ENCODE data around the gene GPR27.
A peak's percentile ranks its signal among the peaks of the same experiment; 100 is the strongest.

GPR27 gene

DNA sequence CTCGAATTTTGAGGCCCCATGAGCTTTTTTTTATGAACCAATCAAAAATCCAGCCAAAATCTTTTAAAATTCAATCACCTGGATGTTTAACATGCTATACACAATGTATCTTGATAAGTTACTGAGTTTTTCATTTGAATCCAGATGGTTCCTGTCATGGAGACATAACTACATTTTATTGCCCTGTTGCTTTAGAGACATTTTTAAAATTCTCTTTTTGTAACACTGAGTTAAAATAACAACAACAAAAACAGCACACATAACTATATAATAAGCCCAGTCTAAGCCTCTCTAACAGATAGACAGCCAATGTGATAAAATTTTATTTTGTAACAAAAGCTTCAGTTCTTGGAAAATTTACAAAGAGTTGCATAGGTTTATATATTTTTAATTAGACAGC lies 29.5 kb downstream of the GPR27 start:
- no peak for DNase-seq (ENCODE audit: low spot score in 2 of 2)
- H3K27me3 Mint-ChIP-seq = peaks cover 92% of the 10 kb centered on the region
- H3K9me3 Mint-ChIP-seq = no peaks in the 10 kb centered on the region
- peaks cover 26% of the 10 kb centered on the region for H3K4me1 Mint-ChIP-seq
- H3K27ac Mint-ChIP-seq (ENCODE audit: low read depth) = no peak overlapping the region
- H3K36me3 Mint-ChIP-seq (ENCODE audit: insufficient read depth) = no peaks in the 10 kb centered on the region
- H3K4me3 Mint-ChIP-seq = no peak overlapping the region
- ATAC-seq (replicated peaks; ENCODE audit: extremely low read depth, poor library complexity, severe bottlenecking) = no peak

DNA sequence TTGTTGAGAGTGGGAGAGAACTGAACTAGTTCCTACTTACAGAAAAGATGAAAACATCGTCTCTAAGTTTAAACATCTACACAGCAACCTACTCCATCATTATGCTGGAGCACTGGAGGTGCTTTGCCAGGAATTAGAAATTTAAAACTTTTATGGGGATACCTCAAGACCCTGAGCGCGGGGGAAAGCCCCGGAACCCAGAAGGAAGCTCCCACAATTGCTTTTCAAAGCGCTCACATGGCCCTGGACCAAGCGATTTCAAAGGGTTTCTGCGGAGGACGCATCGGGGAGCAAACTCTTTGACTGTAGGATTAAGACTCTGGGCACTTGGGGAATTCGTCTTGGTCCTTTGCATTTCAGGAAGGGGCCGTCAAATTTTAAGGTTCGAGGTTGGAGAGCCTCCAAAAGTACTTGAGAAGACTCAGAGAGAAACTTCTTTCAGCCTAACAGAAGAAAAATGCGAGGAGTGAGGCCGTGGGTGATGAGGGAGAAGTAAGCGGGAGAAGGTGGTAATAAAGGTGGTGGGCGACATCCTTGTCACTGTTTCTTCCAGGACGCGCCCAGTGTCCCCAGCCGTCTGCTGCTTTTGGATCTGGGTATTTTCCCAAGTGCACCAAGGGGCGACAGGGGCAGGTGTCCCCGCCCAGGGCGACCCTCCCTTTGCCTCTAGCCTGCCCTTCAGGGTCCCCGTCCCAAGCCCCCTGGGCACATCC lies 30.7 kb downstream of the GPR27 start:
- H3K27me3 Mint-ChIP-seq = peaks cover 84% of the 10 kb centered on the region
- ATAC-seq (replicated peaks; ENCODE audit: extremely low read depth, poor library complexity, severe bottlenecking) (no peak), DNase-seq (ENCODE audit: low spot score in 2 of 2) (no peak)
- H3K4me3 Mint-ChIP-seq = peak overlapping the region; percentile 65
- H3K36me3 Mint-ChIP-seq (ENCODE audit: insufficient read depth) = no peaks in the 10 kb centered on the region
- peaks cover 25% of the 10 kb centered on the region for H3K4me1 Mint-ChIP-seq
- H3K27ac Mint-ChIP-seq (ENCODE audit: low read depth) = no peak overlapping the region
- no peaks in the 10 kb centered on the region for H3K9me3 Mint-ChIP-seq

DNA sequence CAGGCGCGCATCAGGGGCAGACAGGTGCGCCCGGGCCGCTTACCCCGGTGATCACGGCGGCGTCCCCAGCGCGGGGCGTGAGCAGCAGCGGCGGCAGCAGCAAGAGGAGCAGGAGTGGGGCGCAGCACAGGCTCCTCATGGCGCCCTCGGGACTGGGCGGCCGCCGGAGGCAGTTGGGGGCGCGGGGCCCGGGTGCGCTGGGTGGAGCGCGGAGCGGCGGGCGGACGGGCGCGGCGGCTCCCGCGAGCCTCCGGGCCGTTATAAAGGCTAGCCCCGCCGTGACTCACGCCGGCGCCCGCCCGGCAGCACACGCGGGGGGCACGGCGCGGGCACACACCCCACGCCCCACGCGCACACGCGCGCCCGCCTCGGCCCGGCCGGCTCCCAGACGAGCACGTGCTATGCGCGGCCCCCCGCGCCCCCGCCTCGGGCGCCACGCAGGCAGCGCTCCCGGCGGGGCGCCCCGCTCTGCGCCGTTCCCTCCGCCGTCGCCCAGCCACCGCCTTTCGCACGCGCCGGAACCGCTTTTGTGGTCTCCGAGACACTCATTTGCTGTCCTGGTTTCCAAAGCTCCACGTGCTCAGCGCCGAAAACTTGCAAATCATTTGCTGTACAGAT lies 31.4 kb downstream of the GPR27 start, which contains the start of gene PROK2:
TSS of gene PROK2 (minus strand) at position 235 of the 618 bp plus-strand sequence. CDS start at position 139, 96 bp downstream.
- peaks cover 77% of the 10 kb centered on the region for H3K27me3 Mint-ChIP-seq
- peak within 1 kb of the TSS; percentile 65 for H3K4me3 Mint-ChIP-seq
- H3K36me3 Mint-ChIP-seq (ENCODE audit: insufficient read depth) = no peaks in the 10 kb centered on the region
- H3K27ac Mint-ChIP-seq (ENCODE audit: low read depth) = no peak within 1 kb of the TSS
- DNase-seq (ENCODE audit: low spot score in 2 of 2) (no peak), ATAC-seq (replicated peaks; ENCODE audit: extremely low read depth, poor library complexity, severe bottlenecking) (peak; percentile 64)
- H3K4me1 Mint-ChIP-seq = peaks cover 18% of the 10 kb centered on the region
- no peaks in the 10 kb centered on the region for H3K9me3 Mint-ChIP-seq

DNA sequence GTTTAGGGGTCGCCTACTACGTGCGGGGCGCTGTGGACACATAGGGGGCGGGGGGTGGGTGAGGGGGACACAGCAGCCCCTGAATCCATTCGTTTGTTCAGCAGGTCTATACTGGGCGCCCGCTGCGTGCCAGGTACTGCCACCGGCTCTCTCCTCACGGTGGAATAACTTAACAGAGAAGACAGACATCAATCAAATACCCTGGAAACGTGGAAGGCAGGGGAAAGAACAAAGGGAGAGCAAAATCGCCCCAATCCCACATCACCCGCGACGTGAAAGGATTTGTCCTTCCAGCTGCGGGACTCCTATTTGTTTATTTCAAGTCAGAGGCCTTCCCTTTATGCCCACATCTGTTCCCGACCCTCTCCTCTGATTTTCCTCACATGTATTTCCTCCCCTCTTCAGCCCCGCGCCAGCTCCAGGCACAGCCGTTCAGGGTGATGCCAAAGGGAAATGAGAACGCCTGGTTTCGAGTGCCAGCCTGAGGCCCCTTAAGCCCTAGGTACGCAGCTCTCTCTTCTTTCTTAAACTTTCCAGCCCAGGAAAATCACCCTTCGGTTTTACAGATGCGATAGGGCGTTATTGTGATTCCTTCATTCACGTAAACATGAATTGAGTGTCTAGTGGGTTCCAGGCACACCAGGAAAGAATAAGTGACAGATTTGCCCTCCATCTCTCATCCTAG lies 32.0 kb downstream of the GPR27 start:
- ATAC-seq (replicated peaks; ENCODE audit: extremely low read depth, poor library complexity, severe bottlenecking) (no peak), DNase-seq (ENCODE audit: low spot score in 2 of 2) (no peak)
- peak overlapping the region; percentile 65 for H3K4me3 Mint-ChIP-seq
- no peaks in the 10 kb centered on the region for H3K36me3 Mint-ChIP-seq (ENCODE audit: insufficient read depth)
- peaks cover 71% of the 10 kb centered on the region for H3K27me3 Mint-ChIP-seq
- H3K27ac Mint-ChIP-seq (ENCODE audit: low read depth) = no peak overlapping the region
- peaks cover 17% of the 10 kb centered on the region for H3K4me1 Mint-ChIP-seq
- no peaks in the 10 kb centered on the region for H3K9me3 Mint-ChIP-seq

DNA sequence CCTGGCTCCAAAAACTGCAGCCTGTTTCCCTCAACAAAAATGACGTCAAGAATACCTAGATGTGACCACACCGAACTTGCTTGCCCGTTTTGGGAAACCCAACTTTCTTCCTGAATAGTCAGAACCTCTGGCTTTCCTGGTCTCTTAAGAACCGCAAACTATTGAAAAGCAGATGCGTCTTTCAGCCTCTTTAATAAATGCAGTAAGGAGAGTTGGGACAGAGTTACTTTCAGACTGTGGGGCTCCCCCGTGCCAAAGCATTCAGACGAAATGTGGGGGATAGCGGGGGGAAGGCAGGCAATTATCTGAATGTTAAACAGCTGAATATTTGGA lies 32.5 kb downstream of the GPR27 start:
- peak overlapping the region; percentile 65 for H3K4me3 Mint-ChIP-seq

DNA sequence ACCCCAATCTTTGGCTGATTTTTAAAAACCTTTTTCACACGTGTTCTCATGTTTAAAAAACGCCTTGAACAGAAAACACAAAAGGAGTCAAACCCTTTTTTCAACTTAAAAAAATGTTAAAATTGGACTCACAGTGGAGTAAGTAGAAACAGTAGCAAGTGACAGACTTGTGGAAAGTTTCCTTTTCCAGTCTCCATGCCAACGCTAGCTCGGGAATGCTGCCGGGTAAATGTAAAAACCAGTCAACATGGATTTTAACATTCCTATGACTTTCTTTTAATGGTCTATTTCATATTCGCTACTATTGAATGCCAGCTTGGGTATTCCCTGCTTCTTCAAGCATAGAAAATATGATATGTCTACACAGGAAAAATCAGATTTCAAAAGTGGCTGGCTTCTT lies 32.9 kb downstream of the GPR27 start:
- DNase-seq (ENCODE audit: low spot score in 2 of 2) (no peak), ATAC-seq (replicated peaks; ENCODE audit: extremely low read depth, poor library complexity, severe bottlenecking) (no peak)
- Mint-ChIP-seq H3K4me1 (peaks cover 17% of the 10 kb centered on the region), H3K27ac (ENCODE audit: low read depth) (no peak overlapping the region), H3K9me3 (no peaks in the 10 kb centered on the region), H3K36me3 (ENCODE audit: insufficient read depth) (no peaks in the 10 kb centered on the region), H3K27me3 (peaks cover 62% of the 10 kb centered on the region), H3K4me3 (no peak overlapping the region)

More for the DNA sequence above, 32.5 kb downstream of the GPR27 start:
- Mint-ChIP-seq H3K27me3 (peaks cover 66% of the 10 kb centered on the region), H3K9me3 (no peaks in the 10 kb centered on the region), H3K4me1 (peaks cover 17% of the 10 kb centered on the region), H3K27ac (ENCODE audit: low read depth) (no peak overlapping the region), H3K36me3 (ENCODE audit: insufficient read depth) (no peaks in the 10 kb centered on the region)
- no peak for ATAC-seq (replicated peaks; ENCODE audit: extremely low read depth, poor library complexity, severe bottlenecking)
- DNase-seq (ENCODE audit: low spot score in 2 of 2) = no peak

DNA sequence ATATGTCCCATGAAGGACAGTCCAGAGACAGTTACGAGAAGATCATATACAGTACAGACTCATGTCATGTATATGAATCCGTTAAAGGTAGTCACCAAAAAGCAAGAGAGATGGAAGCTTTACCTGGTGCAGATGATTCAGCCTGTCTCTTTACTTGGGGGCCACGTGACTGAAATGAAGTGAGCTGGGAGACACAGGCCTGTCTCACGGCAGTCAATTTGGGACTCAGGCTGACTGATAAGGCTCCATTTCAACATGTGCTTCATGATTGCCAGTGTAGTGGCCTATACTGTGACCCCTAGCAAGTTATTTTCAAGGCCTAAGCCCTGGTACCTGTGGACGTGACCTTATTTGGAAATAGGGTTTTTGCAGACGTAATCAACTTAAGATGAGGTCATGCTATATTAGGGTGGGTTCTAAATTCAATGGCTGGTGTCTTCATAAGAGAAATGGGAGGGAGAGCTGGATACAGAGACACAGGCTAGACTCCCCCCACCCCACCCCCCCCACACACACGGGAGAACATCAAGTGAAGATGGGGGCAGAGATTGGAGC lies 34.3 kb downstream of the GPR27 start:
- H3K4me1 Mint-ChIP-seq = peaks cover 17% of the 10 kb centered on the region

DNA sequence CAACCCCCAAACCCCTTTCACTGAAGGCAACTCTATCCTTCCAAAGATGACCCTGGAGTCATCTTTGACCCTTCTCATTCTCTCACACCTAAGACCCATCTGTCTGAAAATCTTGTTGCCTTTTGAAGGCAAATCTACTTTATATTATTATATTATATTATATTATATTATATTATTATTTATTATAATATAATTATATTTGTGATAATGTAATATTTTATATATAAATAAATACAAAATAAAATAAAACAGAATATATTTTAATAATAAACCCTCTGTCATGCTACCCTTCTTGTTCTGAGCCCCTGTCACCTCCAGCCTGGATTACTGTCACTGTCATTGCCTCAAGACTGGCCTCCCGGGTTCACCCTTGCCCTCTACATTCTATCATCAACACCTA lies 36.3 kb downstream of the GPR27 start:
- Mint-ChIP-seq H3K36me3 (ENCODE audit: insufficient read depth) (no peaks in the 10 kb centered on the region), H3K27ac (ENCODE audit: low read depth) (no peak overlapping the region), H3K9me3 (no peaks in the 10 kb centered on the region), H3K27me3 (peaks cover 29% of the 10 kb centered on the region), H3K4me3 (no peak overlapping the region), H3K4me1 (peaks cover 10% of the 10 kb centered on the region)
- DNase-seq (ENCODE audit: low spot score in 2 of 2) (no peak), ATAC-seq (replicated peaks; ENCODE audit: extremely low read depth, poor library complexity, severe bottlenecking) (no peak)

More for the DNA sequence above, 34.3 kb downstream of the GPR27 start:
- no peak for ATAC-seq (replicated peaks; ENCODE audit: extremely low read depth, poor library complexity, severe bottlenecking)
- Mint-ChIP-seq H3K27me3 (peaks cover 48% of the 10 kb centered on the region), H3K4me3 (no peak overlapping the region), H3K36me3 (ENCODE audit: insufficient read depth) (no peaks in the 10 kb centered on the region), H3K27ac (ENCODE audit: low read depth) (no peak overlapping the region), H3K9me3 (no peaks in the 10 kb centered on the region)
- DNase-seq (ENCODE audit: low spot score in 2 of 2) = no peak

DNA sequence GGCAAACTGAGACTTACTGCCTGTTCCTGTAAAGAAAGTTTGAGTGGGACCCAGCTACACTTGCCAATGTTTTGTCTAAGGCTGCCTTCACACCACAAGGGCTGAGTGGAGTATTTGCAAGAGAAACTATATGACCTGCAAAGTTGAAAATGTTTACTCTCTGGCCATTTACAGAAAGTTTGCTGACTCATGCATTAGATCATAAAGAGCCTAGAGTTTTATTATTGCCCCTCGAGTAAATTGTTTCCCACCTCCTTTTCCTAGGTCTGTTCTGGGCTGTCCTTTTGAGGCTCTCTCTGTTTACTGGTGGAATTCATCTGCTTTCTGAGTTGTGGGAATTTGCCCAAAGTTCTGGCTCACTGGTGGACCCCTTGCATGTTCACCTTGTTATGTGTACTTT lies 38.0 kb downstream of the GPR27 start:
- no peak for DNase-seq (ENCODE audit: low spot score in 2 of 2)
- Mint-ChIP-seq H3K27ac (ENCODE audit: low read depth) (no peak overlapping the region), H3K27me3 (peaks cover 12% of the 10 kb centered on the region), H3K4me3 (no peak overlapping the region), H3K36me3 (ENCODE audit: insufficient read depth) (no peaks in the 10 kb centered on the region), H3K9me3 (no peaks in the 10 kb centered on the region), H3K4me1 (peaks cover 7% of the 10 kb centered on the region)
- ATAC-seq (replicated peaks; ENCODE audit: extremely low read depth, poor library complexity, severe bottlenecking) = no peak

DNA sequence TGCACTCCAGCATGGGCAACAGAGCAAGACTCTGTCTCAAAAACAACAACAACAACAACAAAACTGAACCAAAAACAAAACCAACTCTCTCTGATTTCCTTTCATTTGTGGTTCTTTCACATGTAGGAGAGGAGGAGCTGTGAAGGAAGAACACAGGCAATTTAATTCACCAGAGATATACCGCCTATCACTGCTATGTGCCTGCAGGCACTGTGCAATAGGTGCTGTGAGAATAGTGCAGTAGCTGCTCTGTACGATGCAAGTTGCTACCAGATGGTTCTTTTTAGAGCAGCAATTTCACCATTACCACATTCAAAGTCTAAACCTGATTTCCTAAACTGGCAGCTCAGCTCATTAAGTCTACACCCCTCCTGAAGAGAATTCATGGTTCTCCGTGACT lies 42.6 kb downstream of the GPR27 start:
- ATAC-seq (replicated peaks; ENCODE audit: extremely low read depth, poor library complexity, severe bottlenecking) = no peak

DNA sequence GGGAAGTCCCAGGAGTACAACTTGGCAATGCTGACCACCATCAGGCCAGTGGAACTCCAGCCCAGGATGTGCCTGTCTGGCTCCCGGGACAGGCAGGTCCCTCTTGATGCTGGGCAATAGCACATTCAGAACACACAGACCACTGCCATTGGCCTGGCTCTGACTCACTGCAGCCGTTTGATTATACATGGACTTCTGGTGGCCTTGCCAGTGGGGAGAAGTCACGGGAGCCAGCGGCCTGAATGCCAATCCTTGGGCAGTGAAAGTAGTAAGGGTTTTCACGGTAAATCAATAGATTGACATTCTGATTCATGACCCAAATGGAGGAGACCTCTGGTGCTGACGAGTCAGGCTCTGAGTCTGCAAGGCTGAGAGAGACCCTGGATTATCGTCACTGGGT lies 43.8 kb downstream of the GPR27 start:
- DNase-seq (ENCODE audit: low spot score in 2 of 2) (no peak), ATAC-seq (replicated peaks; ENCODE audit: extremely low read depth, poor library complexity, severe bottlenecking) (no peak)
- Mint-ChIP-seq H3K27ac (ENCODE audit: low read depth) (no peak overlapping the region), H3K4me3 (no peak overlapping the region), H3K9me3 (no peaks in the 10 kb centered on the region), H3K27me3 (peaks cover 25% of the 10 kb centered on the region), H3K4me1 (peaks cover 7% of the 10 kb centered on the region), H3K36me3 (ENCODE audit: insufficient read depth) (no peaks in the 10 kb centered on the region)

More for the DNA sequence above, 42.6 kb downstream of the GPR27 start:
- H3K27ac Mint-ChIP-seq (ENCODE audit: low read depth) = no peak overlapping the region
- no peak for DNase-seq (ENCODE audit: low spot score in 2 of 2)
- no peak overlapping the region for H3K4me3 Mint-ChIP-seq
- H3K9me3 Mint-ChIP-seq = no peaks in the 10 kb centered on the region
- peaks cover 7% of the 10 kb centered on the region for H3K4me1 Mint-ChIP-seq
- peaks cover 14% of the 10 kb centered on the region for H3K27me3 Mint-ChIP-seq
- no peaks in the 10 kb centered on the region for H3K36me3 Mint-ChIP-seq (ENCODE audit: insufficient read depth)

DNA sequence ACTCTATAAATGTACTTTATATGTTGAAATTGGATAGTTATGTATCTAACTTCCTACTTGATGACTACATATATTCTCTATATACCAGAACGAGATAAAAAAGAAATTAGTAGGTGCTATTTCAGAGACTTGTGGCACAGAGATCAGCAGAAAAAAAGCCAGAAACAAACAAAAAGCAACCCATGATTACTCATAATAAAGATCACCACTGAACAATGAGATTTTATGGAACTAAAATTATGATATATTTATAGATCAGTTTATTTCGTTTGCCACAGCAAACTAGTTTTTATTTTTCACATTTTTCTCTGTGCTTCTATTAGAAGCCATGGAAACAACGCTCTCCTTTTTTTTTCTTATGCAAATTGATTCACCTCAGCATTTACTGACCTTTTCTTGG lies 46.4 kb downstream of the GPR27 start:
- Mint-ChIP-seq H3K9me3 (no peaks in the 10 kb centered on the region), H3K27ac (ENCODE audit: low read depth) (no peak overlapping the region), H3K4me3 (no peak overlapping the region), H3K27me3 (peaks cover 29% of the 10 kb centered on the region), H3K36me3 (ENCODE audit: insufficient read depth) (no peaks in the 10 kb centered on the region), H3K4me1 (peaks cover 7% of the 10 kb centered on the region)
- ATAC-seq (replicated peaks; ENCODE audit: extremely low read depth, poor library complexity, severe bottlenecking) (no peak), DNase-seq (ENCODE audit: low spot score in 2 of 2) (no peak)
